ENCODE measurements around the gene KCNQ1.

Gene KCNQ1

DNA sequence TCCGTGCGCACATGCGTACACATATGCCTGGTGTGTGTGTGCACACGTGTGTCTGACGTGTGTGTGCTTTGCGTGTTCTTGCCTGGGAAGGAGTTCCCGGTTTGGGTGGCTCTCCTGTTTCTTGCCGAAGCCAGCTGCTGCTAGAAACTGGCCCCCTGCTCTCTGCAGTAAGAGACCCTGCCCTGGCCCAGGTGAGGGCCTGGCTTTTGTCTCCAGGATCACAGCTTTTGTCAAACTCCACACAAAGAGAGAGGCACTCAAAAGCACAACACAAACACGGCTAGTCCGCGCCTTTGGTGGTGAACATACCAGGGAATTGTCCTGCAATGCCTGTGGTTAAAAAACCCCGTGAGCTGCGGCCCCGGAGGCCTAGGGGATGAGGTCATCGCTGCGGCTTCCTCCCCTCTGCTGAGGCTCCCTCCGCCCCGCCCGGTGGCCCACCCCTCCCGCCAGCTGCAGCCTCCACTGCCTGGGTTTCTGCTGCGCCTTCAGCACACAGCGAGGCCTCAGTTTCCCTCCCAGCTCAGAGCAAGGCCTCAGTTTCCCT is 88.9 kb downstream of the KCNQ1 start:
- DNase-seq (ENCODE audit: low read depth in 2 of 2) = no peak

DNA sequence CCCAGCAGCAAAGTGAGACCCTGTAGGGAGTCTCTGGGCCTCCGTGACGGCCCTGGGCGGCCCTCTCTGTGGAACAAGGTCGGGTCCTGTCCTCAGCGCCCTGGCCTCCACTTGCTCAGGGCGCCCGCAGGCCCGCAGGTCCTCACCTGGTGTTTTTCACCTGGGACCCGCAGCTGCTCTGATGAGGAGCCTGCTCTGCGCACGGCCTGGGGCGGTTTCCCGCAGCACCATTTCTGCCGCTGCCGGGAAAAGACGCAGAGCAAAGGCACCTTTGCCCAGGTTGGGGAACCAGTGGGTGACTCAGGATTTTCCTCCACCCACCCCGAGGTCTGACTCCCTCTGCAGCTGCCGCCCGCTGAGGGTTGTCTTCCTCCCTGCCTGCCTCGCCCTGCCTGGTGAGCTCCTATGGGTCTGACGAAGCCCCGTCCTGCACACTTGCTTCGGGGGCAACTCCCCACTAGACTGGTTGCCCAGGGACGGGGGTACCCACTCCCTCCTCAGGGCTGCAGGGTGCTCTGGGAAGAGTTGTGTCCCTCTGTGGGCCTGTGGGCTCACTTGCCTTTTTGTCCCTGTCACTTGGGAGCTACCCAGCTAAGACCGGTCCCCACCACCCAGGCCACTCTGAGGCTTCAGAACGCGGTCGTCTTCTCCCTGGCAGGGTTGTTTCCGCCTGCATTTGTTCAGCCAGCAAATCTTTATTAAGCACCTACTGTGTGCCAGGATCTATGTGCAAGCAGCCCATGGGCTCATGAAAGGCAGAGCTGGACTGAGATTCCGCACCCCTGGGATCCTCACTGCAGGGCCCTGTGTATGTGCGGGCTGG is 89.5 kb downstream of the KCNQ1 start:
- DNase-seq (ENCODE audit: low read depth in 2 of 2) = no peak

DNA sequence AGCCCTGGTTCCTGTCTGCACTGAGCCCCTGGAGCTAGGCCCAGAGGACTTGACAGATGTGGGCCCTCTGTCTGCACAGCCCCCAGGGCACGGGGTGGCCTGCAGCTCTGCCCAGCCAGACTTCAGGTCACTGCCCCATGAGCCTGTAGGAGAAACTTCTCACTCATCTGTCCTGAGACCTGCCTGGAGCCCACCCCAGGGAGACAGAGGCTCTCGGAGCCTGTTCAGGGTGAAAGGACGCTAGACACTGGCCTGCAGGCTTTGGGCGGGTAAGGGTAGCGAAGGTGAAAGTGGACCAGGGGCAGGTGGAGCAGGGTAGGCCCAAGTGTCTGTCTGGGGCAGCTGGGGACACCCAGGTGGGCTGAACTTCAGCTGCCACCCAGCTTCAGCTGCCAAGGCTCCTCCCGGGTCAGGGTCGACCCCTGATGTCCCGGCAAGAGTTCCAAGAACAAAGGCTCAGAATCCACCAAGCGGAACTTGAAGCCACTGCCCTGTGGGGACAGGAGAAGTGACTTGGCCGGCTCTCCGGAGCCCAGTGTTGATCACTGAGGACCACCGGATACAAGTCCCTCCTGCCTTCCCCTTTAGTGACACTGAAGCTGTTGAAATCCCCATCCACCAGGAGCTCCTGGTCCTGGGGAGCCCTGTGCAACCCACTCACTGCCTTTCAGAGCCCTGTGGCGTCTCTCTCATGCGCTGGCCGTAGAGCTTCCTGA is 90.3 kb downstream of the KCNQ1 start:
- no peak for DNase-seq (ENCODE audit: low read depth in 2 of 2)

DNA sequence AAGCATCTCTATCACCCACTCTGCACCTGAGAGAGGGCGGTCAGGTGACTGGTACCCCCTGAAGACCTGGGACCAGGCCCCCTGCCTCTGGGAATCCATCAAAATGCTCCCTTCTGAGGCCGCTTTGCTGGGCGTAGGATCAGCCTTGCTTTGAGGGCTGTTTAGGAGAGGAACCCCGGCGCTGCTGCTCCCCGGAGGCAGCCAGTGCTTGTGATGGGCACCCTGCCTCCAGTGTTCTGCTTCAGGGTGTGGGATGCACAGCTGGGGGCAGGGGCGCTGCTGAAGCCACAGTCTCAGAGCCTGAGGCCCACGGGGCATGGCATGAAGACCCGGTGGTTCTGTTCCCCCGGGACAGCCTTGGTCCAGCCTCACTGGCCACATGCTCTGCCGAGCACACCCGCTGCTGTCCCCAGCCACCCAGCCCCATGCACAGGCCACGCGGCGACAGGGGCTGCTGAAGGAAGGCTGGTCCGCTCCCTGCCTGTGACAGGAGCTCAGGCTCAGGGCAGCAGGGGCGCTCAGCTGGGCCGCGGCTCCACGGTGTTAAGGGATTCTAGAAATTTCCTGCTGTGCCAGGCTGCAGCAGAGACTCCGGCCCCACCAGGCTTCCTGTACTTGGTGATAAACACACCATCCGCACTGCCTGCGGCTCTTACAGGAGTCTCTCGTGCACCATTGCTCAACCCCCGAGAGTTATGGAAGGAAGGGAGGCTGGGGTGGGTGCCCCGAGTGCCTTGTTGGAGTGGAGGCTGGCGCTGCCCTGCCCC is 91.0 kb downstream of the KCNQ1 start:
- no peak for DNase-seq (ENCODE audit: low read depth in 2 of 2)

DNA sequence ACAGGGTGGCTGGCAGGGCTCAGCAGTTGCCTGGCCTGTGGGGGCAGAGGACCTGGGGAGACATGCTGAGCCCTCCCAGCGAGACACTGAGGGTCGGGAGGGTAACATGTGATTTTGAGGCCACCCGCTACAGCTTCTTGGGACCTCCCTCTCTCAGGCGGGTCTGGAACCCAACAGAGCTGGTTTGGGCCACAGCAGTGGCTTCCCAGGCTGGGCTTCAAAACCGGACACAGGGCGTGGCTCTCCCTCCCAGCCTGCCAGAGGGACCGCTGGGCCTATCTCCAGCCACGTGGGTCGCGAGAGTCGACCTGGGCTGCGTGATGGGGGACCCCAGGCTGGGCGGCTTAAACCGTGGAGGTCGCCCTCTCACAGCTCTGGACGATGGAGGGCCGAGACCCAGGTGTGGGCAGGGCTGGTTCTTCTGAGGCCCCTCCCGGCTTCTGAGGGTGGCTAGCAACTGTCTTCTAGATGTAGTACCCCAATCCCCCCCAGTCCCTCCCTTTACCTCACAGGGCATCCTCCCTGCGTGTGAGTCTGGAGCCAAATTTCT is 91.7 kb downstream of the KCNQ1 start:
- DNase-seq (ENCODE audit: low read depth in 2 of 2) = no peak

DNA sequence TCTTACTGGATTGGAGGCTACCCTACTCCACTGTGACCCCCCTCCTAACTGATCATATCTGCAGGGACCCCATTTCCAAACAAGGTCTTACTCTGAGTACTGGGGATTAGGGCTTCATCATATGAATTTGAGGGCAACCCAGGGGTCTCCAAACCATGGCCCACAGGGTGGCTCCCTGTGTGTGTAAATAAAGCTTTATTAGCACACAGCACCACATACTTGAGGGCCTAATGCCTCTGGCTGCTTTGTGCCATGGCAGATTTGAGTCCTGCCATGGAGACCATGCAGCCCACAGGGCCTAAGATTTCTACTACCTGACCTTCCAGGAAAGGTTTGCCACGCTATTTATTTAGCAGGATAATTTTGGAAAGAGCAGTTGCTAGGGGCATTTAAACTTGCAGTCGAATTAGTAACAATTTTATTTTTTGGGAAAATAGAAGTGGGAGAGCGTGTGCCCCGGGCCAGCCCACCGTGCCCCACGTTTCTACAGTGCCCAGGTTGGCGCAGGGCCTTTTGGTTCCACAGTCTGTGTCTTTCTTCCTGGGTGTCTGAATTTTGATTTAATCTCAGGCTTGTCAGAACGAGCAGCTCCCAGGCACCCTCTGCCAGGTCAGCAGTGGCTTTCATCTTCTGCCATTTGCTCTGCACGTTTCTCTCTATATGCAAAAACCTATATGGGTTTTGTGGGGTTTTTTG is 92.3 kb downstream of the KCNQ1 start:
- DNase-seq (ENCODE audit: low read depth in 2 of 2) = no peak

DNA sequence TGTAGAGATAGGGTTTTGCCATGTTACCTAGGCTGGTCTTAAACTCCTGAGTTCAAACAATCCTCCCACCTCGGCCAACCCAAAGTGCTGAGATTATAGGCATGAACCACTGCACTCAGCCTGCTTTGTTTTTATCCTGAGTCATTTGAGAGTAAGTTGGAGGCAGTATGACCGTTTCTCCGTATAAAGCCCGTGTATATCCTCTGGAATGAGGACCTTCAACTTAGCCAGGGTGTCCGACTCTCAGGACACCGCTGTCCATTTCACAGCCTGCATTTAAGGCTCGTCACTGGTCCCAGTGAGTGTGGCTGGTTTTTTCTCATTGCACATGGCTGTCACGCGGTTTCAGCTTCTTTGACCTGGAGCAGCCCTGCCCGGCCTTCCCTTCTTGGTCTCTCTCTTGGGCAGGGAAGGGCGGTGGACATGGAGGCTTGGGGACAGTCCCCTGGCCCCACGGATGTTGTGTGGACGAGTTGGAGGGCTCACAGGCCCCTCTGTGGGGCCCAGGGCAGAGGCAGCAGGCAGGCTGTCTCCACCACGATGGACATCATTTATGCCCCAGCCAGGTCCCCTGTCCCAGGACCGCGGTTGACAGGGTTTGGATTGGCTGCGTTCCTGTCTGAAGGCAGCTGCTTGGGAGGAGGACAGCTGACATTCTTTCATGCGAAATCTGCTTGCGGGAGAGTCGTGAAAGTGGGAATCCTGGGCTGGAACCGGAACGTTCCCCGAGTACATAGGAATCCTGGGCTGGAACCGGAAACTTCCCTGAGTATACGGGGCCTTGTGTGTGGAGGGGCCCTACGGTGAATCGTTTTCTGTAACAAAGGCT is 93.3 kb downstream of the KCNQ1 start:
- DNase-seq (ENCODE audit: low read depth in 2 of 2) = no peak

DNA sequence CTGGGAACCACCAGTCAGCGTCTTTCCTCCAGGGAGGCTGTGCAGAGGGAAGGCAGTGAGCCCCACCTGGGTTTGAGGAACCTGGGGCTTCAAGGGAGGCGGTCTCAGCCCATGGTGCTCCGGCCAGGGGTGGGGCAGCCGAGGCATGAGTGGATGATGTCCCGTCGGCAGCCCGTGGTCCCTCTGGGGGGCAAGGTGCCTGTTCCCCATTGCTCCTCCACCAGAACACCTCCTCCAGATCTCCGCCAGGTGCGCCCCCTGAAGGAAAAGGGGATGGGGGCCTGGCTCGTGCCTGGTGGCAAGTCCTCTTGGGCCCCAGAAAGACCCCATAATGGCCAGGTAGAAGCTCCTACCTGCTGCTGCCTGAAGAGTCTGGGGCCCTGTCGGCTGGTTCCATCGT is 94.1 kb downstream of the KCNQ1 start:
- no peak for DNase-seq (ENCODE audit: low read depth in 2 of 2)

DNA sequence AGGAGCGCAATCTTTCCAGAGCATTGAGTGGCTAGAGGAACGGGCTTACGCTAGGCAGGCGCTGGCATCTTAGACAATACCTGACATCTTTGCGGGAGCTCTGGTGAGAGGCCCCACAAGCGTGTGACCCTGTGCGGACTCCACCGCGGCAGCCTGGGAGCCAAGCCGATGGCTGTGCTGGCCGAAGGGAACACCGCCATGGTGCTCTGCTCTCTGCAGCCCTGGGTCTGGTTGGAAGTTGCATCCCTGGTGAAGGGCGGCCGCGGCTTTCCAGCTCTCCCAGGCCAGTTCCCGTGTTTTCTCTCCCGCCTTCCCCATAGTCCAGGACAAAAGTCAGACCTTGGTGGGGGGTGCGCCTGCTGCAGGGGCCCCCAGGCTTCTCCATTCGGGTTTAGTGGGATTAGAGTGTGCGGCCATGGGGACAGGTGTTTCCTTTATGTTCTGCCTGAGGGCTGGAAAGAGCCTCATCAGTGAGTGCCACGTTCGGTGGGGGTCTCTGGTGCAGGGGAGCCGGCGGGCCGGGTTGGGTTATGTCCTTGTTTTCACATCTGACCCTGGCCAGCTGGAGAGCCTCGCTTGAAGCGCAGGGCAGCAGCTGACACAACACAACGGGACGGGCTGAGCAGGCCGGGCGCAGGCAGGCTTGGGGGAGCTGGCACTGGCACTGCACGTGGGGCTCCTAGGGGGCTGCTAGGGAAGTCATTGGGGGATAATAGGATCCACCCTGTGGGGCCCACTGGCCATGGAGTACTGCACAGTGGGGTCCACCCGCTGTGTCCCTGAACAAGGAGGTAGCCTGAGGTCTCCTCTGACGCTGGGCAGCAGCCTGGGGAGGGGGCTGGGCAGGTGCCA is 94.8 kb downstream of the KCNQ1 start:
- DNase-seq (ENCODE audit: low read depth in 2 of 2) = no peak

DNA sequence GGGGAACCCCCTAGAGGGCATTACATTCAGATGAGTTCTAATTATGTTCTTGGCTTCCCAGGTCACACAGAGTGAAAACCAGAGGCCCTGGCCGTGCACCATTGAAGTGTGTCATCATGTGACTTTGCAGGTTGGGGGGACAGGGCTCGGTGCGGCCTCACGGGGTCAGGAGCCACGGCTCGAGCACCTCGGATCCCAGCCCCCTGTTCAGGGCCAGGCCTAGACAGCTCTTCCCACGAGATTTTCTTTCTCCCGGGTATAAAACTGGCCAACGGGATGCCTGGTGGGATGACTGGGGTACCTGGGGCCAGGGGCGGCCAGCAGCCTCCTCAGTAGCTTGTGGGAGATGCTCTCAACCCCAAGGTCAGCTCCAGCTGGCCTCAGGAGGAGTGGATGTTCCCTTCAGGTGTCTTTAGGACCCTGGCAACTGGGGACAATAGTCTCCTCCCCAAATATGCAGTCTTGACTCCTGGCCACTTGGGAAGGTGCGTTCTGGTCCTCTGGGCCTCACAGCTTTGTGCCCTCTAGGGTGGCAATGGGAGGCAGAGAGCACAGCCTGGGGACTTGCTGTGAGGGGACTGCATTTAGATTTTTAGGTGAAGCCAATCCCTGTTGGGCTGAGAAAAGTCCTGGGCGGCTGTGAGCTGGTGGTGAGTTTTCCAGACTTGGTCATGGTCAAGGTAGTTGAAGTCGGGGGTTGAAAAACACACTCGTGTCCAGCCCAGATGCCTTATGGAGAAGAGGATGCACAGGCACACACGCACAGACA is 95.6 kb downstream of the KCNQ1 start:
- no peak for DNase-seq (ENCODE audit: low read depth in 2 of 2)

DNA sequence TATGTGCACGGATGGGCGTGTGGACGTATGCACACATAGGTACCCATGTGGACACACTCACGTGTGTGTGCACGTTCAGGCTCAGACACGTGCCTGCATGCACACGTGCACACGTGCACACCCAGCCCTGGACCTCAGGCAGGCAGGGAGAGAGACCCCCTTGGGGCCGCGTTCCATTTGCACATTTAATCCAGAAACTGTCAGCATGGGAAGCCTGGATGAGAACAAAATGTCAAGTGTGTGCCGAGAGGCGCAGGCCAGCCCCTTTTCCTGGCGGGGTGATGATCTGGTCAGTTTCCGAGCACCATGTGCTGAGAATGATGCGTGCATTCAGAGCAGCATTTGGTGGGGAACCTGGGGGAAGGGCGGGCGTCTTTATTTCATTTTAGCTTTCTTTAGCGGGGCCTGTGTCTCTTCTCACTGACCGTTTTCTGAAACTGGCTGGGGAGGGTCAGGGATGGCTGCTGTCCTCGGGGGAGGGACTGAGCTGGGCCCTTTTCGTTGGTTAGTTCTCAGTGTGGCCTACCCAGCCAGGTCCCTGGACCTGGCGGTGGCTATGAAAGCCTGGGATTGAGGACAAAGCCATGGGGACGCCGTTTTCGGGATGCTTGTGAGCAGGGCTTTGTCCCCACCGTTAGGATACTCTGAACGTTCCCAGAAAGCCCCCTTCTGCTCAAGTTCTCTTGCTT is 96.3 kb downstream of the KCNQ1 start:
- no peak for DNase-seq (ENCODE audit: low read depth in 2 of 2)

DNA sequence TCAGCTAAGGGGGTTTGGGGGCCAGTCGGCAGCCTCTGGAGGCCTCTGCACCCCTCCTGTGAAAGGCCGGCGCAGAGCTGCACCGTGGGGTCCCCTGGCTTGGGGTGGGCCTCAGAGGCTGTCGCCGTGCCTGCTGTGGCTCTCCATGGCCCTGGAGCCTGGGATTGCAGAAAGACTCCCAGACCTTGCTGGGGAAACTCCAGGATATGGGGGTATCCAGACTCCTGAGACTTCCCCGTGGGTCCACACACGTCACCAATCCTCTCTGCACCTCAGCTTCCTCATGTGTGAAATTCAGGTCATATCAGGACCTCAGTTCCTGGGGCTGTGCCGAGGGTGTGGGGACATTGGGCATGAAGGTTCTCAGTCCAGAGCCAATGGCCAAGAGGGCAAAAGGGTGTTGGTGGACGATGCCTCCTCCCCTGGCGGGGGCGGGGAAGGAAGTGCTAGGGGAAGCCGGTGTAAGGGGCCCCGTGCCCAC is 97.1 kb downstream of the KCNQ1 start:
- DNase-seq (ENCODE audit: low read depth in 2 of 2) = no peak

DNA sequence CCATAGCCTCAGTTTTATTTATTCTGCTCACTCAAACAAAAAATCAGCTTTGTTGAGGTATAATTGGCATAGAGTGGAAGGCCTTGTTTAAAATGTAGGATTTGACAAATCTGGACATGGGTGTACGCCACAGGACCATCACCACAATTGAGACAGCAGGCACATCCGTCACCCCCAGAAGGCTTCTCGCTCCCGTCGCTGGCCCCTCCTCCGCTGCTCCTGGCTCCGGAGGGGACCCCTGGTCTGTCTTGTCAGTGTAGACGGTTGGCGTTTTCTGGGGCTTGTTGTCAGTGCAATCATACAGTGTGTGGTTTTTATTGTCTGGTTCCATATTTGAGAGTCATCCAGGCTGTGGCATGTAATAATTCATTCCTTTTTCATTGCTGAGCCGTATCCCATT is 97.6 kb downstream of the KCNQ1 start:
- DNase-seq (ENCODE audit: low read depth in 2 of 2) = no peak

DNA sequence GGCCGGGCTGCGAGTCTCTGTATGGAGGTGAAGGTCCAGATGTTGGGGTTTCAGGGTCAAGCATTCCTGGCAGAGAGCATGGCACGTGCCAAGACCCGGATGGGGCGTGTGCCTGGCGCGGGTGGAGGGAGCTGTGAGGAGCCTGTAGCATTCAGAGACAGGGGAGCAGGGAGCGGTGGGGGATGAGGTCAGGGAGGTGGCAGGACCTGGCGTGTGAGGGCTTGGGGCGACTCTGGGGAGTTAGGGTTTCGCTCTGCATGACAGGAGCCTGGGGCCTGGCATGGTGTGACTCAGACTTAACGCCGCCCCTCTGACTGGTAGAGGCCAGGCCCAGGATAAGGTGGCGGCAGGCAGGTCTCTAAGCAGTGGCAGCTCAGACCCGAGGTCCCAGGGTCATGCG is 103.0 kb downstream of the KCNQ1 start:
- DNase-seq (ENCODE audit: low read depth in 2 of 2) = no peak

DNA sequence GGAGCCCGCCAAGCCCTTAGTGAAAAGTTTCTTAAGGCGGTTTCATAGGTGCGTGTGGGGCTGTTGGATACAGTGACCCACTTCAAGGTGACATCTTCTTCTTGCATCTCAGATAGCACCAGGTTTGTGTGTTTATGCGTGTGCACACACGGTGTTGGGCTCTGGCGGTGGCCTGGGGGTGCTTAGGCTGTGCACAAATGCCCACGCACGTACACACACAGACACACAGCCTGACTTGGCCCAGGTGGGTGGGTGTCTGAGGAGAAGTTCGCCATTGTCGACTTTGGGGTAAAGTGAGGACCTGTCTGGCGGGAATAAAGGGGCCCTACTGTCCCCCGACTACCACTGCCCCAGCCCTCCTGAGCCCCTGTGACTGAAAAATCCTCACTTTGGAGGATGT is 103.8 kb downstream of the KCNQ1 start:
- DNase-seq (ENCODE audit: low read depth in 2 of 2) = no peak

DNA sequence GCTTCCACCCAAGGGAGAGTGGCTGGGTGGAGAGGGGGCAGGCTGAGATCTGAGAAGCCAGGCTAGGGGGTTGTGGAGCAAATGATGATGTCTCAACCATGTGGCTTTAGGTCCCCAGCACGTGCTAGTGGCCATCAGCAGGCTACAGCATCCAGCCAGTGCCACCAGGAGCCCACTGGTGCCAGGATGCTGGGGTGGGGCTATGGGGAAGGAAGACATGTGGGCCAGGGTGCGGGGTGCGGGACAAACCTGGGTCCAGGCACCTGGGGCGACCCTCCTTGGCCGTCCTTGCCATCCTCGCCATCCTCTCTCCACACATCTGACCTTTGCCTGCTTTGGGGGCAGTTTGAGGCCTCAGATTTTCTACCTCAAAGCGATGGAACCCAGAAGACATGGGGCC is 104.3 kb downstream of the KCNQ1 start:
- no peak for DNase-seq (ENCODE audit: low read depth in 2 of 2)

DNA sequence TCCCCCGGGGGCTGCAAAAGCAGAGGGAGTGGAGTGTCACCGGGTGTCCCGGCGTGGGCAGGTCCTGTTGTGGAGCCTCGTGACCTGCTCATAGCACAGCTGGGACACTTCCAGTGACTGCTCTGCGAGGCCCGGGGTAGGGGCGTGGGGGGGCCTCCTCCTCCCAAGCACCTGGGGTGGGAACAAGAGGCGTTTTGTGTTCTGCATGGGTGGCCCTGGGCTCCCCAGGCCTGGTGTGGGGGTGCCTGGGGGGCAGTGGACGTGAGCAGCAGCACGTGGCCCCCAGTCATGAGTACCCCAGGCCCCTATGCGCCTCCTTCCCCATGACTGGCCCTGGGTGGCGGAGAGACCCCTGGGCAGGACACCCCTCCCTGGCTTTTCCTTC is 104.7 kb downstream of the KCNQ1 start:
- no peak for DNase-seq (ENCODE audit: low read depth in 2 of 2)

Data from activated CD4-positive, alpha-beta T cell treated with anti-CD3 and anti-CD28 coated beads for 24 hours (primary cell).